GM18861 (cell line): Measurements from ENCODE around the gene ZNF280D.
"Not testable (repeated sequence)": the region's sequence is repeated elsewhere in the genome, so short reads cannot be mapped to it uniquely, and the experiment has no call there.

Experiments
- ATAC-seq: cut with Tn5 transposase; IDR thresholded peaks from one replicate; pipeline ENCODE4 v1.9.1; 2021; ENCODE audit not compliant: unreplicated experiment

ZNF280D gene

DNA sequence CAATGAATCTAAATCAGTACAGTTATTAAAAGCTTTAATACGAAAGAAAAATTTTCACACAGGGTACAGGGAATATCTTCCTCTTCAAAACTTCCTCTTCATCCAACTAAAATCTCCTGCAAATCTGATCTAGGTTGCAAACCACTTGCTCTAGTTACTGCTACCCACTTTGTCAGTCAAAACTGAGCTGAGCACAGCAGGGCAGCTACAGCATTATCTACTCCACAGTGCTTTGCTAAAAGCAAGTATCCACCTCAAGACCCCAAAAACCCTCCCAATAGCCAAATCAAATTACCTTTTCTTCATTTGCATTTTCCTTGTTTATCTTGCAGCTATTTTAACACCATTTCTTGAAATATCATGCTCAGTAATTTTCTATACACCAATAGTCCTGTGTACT, 14.7 kb downstream of the ZNF280D start:
- ATAC-seq, result no peak

DNA sequence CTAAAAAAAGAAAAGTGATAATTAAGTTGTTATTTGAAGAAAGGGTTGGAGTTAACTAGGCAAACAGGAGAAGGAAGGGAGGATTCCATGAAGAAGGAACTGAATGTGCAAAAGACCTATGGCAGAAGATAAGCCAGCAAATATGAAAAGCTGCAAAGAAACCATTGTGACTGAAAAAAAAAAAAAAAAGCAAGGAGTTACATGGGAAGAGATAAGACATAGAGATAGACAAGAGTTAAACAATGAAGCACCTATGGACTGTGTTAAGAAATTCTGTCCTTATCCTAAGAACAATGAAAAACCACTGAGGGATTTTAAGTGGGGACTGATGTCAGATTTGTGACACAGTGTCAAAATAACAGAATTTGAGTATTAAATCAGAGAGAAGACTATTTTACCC, 17.0 kb downstream of the ZNF280D start:
- ATAC-seq, result no peak

- no peak for ATAC-seq
These were observed 18.1 kb downstream of the ZNF280D start for GRCh38 chr15:56715220-56715619.

- not testable (repeated sequence) for ATAC-seq
These were observed 23.8 kb downstream of the ZNF280D start for GRCh38 chr15:56709502-56709901.

DNA sequence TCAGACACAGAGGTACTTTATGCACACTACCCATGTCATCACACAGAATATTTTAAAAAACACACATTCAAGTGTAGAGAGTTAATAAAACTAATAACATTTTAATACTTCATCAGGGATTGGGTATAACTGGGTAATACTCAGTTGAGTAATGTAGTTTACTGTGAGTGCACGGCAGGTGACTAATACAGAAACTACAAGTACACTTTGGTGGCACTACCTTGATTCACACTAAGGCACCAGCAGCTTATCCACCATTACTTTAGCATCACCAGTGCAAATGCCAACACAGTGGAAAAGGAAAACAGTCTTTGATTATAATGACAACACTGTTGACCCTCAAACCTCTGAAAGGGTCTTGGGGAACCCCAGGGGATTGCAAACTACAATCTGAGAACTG, 33.6 kb downstream of the ZNF280D start:
- ATAC-seq, result peak; percentile 69

GRCh38 chr15:56698270-56698669, 35.0 kb downstream of the ZNF280D start:
- no peak for ATAC-seq

DNA sequence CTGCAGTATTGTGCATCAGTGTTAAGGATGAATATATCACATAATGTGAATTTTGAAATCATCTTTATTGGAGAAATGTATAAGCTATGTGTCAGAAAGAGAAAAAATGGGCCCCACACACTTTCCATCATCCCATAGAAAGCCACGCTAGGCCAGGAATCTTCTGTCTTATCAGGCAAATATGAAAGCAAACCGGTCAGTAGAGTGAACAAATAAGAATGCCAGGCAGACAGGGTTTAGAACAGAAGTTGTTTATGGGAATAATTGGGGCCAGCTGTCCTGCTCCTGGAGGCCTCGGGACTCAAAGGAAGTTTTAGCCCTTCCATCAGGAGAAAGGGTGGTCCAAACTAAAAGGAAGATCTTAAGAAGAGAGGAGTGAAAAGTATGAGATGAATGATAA, 39.5 kb downstream of the ZNF280D start:
- ATAC-seq, result no peak

DNA sequence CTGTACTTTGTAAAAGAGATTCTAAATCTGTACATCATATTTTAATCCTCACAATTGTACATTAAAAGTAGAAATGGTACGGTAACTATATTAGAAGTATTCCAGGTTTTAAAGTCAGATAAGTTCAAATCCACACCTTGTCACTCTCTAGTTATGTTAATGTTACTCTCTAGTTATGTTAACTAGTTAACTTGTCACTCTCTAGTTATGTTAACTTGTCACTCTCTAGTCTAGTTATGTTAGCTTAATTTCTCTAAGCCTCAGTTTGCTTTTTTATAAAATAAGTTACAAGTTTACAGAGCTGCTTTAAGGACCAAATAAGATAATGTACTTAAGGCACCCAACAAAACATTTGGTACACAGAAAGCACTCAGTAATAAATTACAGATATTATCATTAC, 42.6 kb downstream of the ZNF280D start:
- no peak for ATAC-seq

GRCh38 chr15:56683908-56684307, 49.4 kb downstream of the ZNF280D start:
- no peak for ATAC-seq

DNA sequence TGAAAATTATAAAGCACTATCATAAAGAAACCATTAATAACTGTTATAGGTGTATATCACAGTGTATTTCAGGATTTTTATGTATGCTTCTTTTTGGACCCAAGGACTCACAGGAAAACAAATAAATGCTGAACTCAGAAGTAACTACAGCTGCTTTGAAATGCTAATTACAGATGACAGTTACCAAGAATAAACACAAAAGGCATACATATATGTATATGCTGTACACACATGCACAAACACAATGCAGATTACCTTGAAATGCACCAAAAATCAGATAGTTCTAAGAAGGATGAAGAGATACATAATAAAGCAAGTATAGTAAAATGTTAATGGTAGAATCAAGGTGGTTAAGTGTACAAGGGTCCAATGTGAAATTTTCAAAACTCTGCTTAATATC, 52.2 kb downstream of the ZNF280D start:
- ATAC-seq, result no peak

DNA sequence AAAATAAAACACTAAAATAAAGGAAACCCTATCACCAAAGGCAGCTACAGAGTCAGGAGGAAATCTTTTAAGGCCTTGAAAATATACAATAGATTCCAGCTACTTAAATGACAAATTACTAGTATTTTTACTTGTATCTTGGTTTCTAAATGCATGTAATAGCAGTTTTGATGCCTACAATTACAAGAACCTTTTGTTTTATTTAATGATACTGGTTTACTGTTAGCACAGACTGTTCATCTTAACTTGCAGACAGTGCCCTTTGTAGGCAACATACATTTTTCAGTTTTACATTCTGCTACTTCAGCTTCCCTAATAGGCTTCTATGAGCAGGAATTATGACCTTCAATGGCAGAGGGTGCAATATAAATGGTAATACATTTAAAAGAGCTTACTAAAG, 54.1 kb downstream of the ZNF280D start:
- no peak for ATAC-seq

DNA sequence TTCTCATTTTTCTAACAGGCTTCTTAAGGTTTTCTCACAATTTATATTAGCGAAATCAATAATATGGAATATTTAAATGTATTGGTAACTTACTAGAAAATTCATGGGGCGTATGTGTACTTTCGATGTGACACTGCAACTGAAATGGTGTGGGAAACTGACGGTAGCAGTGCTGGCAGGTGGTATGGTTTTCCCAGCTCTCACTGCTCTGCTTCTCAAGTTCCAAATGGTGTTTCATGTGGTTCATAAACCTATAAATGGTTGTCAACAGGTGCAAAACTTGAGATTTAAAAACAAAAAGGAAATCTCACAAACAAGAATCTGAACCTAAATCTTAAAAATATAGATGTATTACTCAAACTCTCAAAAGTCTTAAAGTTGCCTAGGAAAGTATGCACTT, 54.7 kb downstream of the ZNF280D start:
- ATAC-seq, result no peak

DNA sequence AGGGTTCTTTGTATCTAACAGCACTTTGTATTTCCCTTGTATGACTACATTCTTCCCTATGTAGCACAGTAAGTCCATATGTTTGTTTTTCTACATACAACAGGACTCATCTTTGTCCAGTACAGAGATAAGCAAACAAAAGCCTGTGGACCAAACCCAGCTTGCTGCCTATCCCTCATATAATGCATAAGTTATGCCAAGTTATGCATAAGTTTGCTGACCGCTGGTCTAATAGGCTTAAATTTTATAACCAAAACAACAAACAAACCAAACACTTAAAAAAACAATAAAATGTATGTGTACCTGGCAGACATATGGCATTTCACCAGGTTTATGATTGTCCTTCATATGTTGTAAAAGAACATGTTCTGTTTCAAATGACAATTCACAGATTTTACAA, 56.0 kb downstream of the ZNF280D start:
- ATAC-seq, result no peak

DNA sequence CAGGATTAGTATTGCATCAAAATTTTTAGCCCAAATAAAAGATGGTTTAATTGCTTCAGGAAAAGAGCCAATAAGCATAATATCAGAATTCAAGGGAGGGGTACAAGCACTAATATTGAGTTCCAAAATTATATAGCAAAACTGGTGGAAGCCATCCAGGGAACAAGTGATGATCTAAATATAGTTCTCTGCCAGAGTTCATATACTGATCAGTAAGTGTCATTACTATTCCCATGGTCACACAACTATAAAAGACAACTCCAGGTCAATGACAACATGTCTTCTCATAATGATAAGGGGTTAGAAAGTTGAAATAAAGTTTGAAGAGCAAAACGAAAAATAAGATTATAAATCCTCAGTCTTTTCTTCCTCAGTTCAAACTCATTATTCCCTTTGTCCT, 57.4 kb downstream of the ZNF280D start:
- no peak for ATAC-seq

- no peak for ATAC-seq
These were observed 58.5 kb downstream of the ZNF280D start for GRCh38 chr15:56674857-56675256.

- no peak for ATAC-seq
These were observed 60.6 kb downstream of the ZNF280D start for GRCh38 chr15:56672721-56673120.

DNA sequence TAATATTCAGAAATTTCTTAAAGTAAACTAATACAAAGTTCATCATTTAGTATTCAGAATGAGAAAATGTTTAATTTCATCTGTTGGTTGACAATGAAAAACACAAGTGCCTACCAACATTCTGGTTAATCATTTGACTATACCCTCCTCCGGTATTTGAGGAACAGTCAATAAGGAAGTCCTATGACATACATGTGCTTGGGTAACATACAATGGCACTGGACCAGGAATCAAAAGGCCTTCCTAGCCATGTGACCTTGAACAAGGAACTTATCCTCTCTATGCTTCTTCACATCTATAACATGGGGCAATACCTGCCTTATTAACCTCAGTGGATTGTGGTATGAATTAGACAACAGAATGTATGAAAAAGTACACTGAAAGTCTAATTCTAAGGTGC, 65.8 kb downstream of the ZNF280D start:
- ATAC-seq, result no peak

DNA sequence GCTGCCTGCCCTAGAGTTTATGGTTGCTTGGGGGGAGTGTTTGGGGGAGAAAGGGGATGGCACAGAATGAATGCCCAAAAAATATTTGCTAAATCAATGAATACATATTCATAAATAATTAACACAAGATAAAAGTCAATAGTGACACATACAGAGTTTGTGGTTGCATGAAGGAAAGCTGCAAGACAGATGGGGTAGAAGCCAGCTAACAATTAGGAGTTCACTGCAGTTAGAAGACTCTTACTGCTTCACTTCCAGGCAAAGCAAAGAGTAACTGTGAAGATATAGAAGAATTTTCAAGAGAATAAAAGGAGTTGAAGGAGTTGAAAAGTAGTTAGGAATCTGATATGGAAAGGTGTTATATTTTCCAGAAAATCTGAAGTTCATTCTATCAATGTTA, 72.4 kb downstream of the ZNF280D start:
- no peak for ATAC-seq

- ATAC-seq, result no peak
These were observed 74.1 kb downstream of the ZNF280D start for GRCh38 chr15:56659197-56659596.

DNA sequence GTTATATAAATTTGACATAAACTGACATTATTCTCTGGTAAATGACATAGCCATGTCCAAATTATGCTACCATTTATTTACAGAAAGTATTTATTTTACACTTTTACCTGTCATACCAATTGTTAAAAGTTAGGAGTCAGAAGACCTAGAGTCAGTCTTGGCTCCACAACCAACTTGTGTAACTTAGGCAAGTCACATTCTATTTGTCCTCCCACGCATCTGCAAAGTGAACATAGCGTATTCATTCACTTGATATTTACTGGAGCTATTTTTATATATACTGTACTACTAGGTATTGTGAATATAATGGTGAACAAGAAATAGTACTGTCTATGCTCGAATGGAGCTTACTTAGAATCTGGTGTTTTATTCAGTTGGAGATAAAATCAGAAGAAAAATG, 78.7 kb downstream of the ZNF280D start:
- ATAC-seq, result no peak

- no peak for ATAC-seq
These were observed 79.1 kb downstream of the ZNF280D start for GRCh38 chr15:56654216-56654615.

DNA sequence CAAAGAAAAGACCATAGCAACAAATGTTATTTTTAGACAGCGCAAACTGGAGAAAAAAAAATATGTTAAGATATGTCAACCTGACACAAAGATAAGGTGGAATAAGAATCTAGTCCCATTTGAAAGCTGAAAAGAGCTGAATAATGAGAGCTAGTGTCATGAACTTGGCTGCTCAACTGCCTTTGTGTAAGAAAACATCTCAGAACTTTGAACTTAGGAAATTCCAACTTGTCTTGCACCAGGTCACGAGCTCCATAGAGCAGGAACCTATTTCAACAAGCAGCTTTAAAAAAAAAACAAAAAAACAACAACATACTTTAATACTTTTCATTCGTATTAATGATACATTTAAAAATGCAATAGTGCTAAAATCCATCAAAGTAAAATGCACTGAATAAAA, 79.5 kb downstream of the ZNF280D start:
- ATAC-seq, result no peak

GRCh38 chr15:56653107-56653506, 80.2 kb downstream of the ZNF280D start:
- ATAC-seq, result no peak

DNA sequence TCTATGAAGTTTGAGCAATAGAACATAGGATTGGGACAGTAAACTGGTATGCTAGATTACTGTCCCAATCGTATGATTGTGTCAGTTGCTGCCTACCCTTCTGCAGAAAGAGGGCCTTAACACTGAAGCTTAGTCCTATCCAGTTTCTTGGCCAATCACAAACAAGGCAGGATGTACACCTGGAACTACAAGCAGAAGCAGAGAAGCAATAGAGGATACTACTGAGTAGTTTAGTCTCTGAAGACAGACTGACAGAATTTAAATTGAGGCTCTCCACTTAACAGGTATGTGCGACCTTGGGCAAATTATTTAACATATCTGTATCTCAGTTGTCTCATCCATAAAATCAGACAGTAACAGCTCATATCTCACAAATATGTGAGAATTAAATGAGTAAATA, 85.0 kb downstream of the ZNF280D start:
- no peak for ATAC-seq
